Neural crest cell (in vitro differentiated cells): ENCODE measurements around the gene RESP18. TPM values are rescaled to one million over a fixed set of nuclear protein-coding genes. Genes with fewer than 3 reads are reported as not detected.
A peak's percentile ranks its signal among the peaks of the same experiment; 100 is the strongest.

Experiments
- DNase-seq: peaks from one replicate; pipeline ENCODE4 v3.0.0; 2021; ENCODE audit warnings: low read depth, mixed read lengths, low spot score
- H3K27ac Mint-ChIP-seq: one replicate; pipeline ENCODE4 v1.8.0; 2021; ENCODE audit warnings: mild to moderate bottlenecking, mixed read lengths; ENCODE audit not compliant: unreplicated experiment
- H3K27me3 Mint-ChIP-seq: 2 replicates; pipeline ENCODE4 v1.8.0; 2021; ENCODE audit warnings: low read depth, mild to moderate bottlenecking, mixed read lengths
- H3K36me3 Mint-ChIP-seq: 2 replicates; pipeline ENCODE4 v1.8.0; 2021; ENCODE audit warnings: low read depth, mild to moderate bottlenecking, mixed read lengths
- H3K4me1 Mint-ChIP-seq: 2 replicates; pipeline ENCODE4 v1.8.0; 2021; ENCODE audit warnings: mixed read lengths
- H3K4me3 Mint-ChIP-seq: one replicate; pipeline ENCODE4 v1.8.0; 2021; ENCODE audit warnings: mild to moderate bottlenecking, mixed read lengths
- H3K9me3 Mint-ChIP-seq: 2 replicates; pipeline ENCODE4 v1.8.0; 2021; ENCODE audit warnings: mixed read lengths
- CTCF ChIP-seq: fragments of 200-600 bp; sonication (generic); conservative IDR thresholded peaks from 2 replicates; pipeline ENCODE4 v1.5.0; 2021; ENCODE audit warnings: antibody characterized with exemption, mild to moderate bottlenecking
- microRNA-seq: library from miRNA; unstranded; fragments of <30 nt; microRNA quantifications from one replicate; pipeline ENCODE4, GENCODE V29; 2020
- total RNA-seq: library from RNA; stranded (reverse); gene quantifications from 2 replicates; pipeline ENCODE4 v1.2.1, GENCODE V29; 2021

Gene RESP18
- total RNA-seq, 1 donor from 2014 or later = not detected

- Mint-ChIP-seq H3K4me1 (peaks cover 27% of the 10 kb centered on the region), H3K27ac (peak overlapping the region; percentile 92), H3K4me3 (peak overlapping the region; percentile 89), H3K27me3 (peaks cover 20% of the 10 kb centered on the region), H3K36me3 (no peaks in the 10 kb centered on the region), H3K9me3 (no peaks in the 10 kb centered on the region)
- no peak for DNase-seq
- no peak for TF ChIP-seq CTCF
These were observed 53.8 kb downstream of the RESP18 start for GRCh38 chr2:219278655-219279150.

- peak; percentile 98 for TF ChIP-seq CTCF
- H3K4me1 Mint-ChIP-seq = peaks cover 27% of the 10 kb centered on the region
- H3K27me3 Mint-ChIP-seq = peaks cover 23% of the 10 kb centered on the region
- no peaks in the 10 kb centered on the region for H3K9me3 Mint-ChIP-seq
- peak overlapping the region; percentile 89 for H3K4me3 Mint-ChIP-seq
- no peak overlapping the region for H3K27ac Mint-ChIP-seq
- peak; percentile 81 for DNase-seq
- no peaks in the 10 kb centered on the region for H3K36me3 Mint-ChIP-seq
These were observed 54.6 kb downstream of the RESP18 start for GRCh38 chr2:219277703-219278654.

Small RNA genes lying within 50 kb of the gene (microRNA-seq; reads per million reads assigned to microRNA genes)
- gene MIR153-1 = not detected

Other genes starting within 250 kb of the RESP18 start
- gene NHEJ1, start 171.9 kb downstream of the RESP18 start, total RNA-seq = 23.5 and 26.8 TPM in 2 replicates
- 0.34 and 1.5 TPM in 2 replicates for gene SLC23A3, start 162.7 kb downstream of the RESP18 start, total RNA-seq
- 39.9 and 42.1 TPM in 2 replicates for gene CNPPD1, start 155.8 kb downstream of the RESP18 start, total RNA-seq
- gene RETREG2, start 154.5 kb downstream of the RESP18 start, total RNA-seq = 84.6 and 86.0 TPM in 2 replicates
- gene ZFAND2B, start 126.0 kb downstream of the RESP18 start, total RNA-seq = 26.6 and 30.1 TPM in 2 replicates
- gene ABCB6, start 113.8 kb downstream of the RESP18 start, total RNA-seq = 35.9 and 39.1 TPM in 2 replicates
- gene ATG9A, start 103.1 kb downstream of the RESP18 start, total RNA-seq = 41.2 and 42.0 TPM in 2 replicates
- 36.4 and 40.3 TPM in 2 replicates for gene ANKZF1, start 102.9 kb downstream of the RESP18 start, total RNA-seq
- 11.2 and 12.7 TPM in 2 replicates for gene GLB1L, start 87.3 kb downstream of the RESP18 start, total RNA-seq
- gene STK16, start 87.3 kb downstream of the RESP18 start, total RNA-seq = 28.5 and 31.2 TPM in 2 replicates
- not detected in 2 replicates for gene TUBA4B, start 79.5 kb downstream of the RESP18 start, total RNA-seq
- 0.14 TPM in 1 of 2 replicates, not detected in the other for gene TUBA4A, start 78.8 kb downstream of the RESP18 start, total RNA-seq
- gene DNAJB2, start 53.4 kb downstream of the RESP18 start, total RNA-seq = 59.2 and 59.7 TPM in 2 replicates
- 3.2 and 4.1 TPM in 2 replicates for gene PTPRN, start 23.3 kb downstream of the RESP18 start, total RNA-seq
- gene DNPEP, start 55.2 kb upstream of the RESP18 start, total RNA-seq = 36.9 and 39.5 TPM in 2 replicates
- 0.28 TPM in 1 of 2 replicates, not detected in the other for gene DES, start 85.6 kb upstream of the RESP18 start, total RNA-seq
- 13.4 and 17.5 TPM in 2 replicates for gene SPEG, start 102.1 kb upstream of the RESP18 start, total RNA-seq
- 24.3 and 26.1 TPM in 2 replicates for gene GMPPA, start 166.1 kb upstream of the RESP18 start, total RNA-seq
- 1.0 and 1.5 TPM in 2 replicates for gene ASIC4, start 181.7 kb upstream of the RESP18 start, total RNA-seq
- gene CHPF, start 211.1 kb upstream of the RESP18 start, total RNA-seq = 27.0 and 30.0 TPM in 2 replicates
- 15.7 and 16.4 TPM in 2 replicates for gene TMEM198, start 211.3 kb upstream of the RESP18 start, total RNA-seq
- gene OBSL1, start 238.8 kb upstream of the RESP18 start, total RNA-seq = 122 and 123 TPM in 2 replicates
- 0.50 TPM in 1 of 2 replicates, not detected in the other for gene INHA, start 239.6 kb upstream of the RESP18 start, total RNA-seq